HFF-Myc (cell line): Measurements from ENCODE around the gene RCVRN.

Experiments
- DNase-seq: peaks from one replicate; pipeline ENCODE4 v3.0.0-alpha.2; 2011; ENCODE audit warnings: low read depth; ENCODE audit errors: extremely low read depth
- H3K4me3 ChIP-seq: replicated peaks from 2 replicates; pipeline ENCODE4 v1.5.1; 2011; ENCODE audit warnings: low read depth, mild to moderate bottlenecking, control low read depth, low read length
- CTCF ChIP-seq: IDR thresholded peaks from 2 replicates; pipeline ENCODE4 v1.5.1; 2012; ENCODE audit warnings: mild to moderate bottlenecking, low read depth, low read length, control low read depth; ENCODE audit errors: missing control alignments

Gene RCVRN

GRCh38 chr17:9917131-9917530, 12.1 kb upstream of the RCVRN start:
- DNase-seq: no peak
- H3K4me3 ChIP-seq: no peak overlapping the region
- TF ChIP-seq CTCF: no peak

GRCh38 chr17:9916108-9916507, 11.0 kb upstream of the RCVRN start:
- no peak for DNase-seq
- H3K4me3 ChIP-seq: no peak overlapping the region
- TF ChIP-seq CTCF: no peak

- no peak overlapping the region for H3K4me3 ChIP-seq
- TF ChIP-seq CTCF: no peak
- no peak for DNase-seq
These were observed 8.4 kb upstream of the RCVRN start for GRCh38 chr17:9913476-9913875.

GRCh38 chr17:9912121-9913099, 7.3 kb upstream of the RCVRN start:
- no peak for TF ChIP-seq CTCF
- no peak overlapping the region for H3K4me3 ChIP-seq
- DNase-seq: no peak

GRCh38 chr17:9911089-9911488, 6.0 kb upstream of the RCVRN start:
- TF ChIP-seq CTCF: no peak
- H3K4me3 ChIP-seq: no peak overlapping the region
- DNase-seq: no peak

- TF ChIP-seq CTCF: no peak
- H3K4me3 ChIP-seq: no peak overlapping the region
- no peak for DNase-seq
These were observed 3.6 kb upstream of the RCVRN start for GRCh38 chr17:9908649-9909042.
